Hematopoietic multipotent progenitor cell treated with erythropoietin and hydrocortisone succinate and interleukin-3 and kit ligand, for 17 days (in vitro differentiated cells): ENCODE data around the gene SELENOH.
"Not testable (repeated sequence)": the region's sequence is repeated elsewhere in the genome, so short reads cannot be mapped to it uniquely, and the experiment has no call there.

ENCODE experiments used
- DNase-seq: peaks from one replicate; pipeline ENCODE4 v3.0.0-alpha.2; 2015; ENCODE audit warnings: low spot score

The SELENOH gene

GRCh38 chr11:57741132-57742086 is at the start of gene SELENOH:
Gene SELENOH, plus strand, starts transcription at chr11:57741491. Its CDS starts 105 bp downstream, at chr11:57741596.
- peak; percentile 76 for DNase-seq

GRCh38 chr11:57698843-57699365 is 42.4 kb upstream of the SELENOH start:
- no peak for DNase-seq

- DNase-seq: no peak
Measured at GRCh38 chr11:57699813-57700212, 41.5 kb upstream of the SELENOH start.

- no peak for DNase-seq
Measured at GRCh38 chr11:57700425-57700824, 40.9 kb upstream of the SELENOH start.

- no peak for DNase-seq
Measured at GRCh38 chr11:57703341-57703740, 38.0 kb upstream of the SELENOH start.

GRCh38 chr11:57704932-57705331 is 36.4 kb upstream of the SELENOH start:
- no peak for DNase-seq

- not testable (repeated sequence) for DNase-seq
Measured at GRCh38 chr11:57705432-57705831, 35.9 kb upstream of the SELENOH start.

- no peak for DNase-seq
Measured at GRCh38 chr11:57709802-57710367, 31.4 kb upstream of the SELENOH start.

- peak; percentile 91 for DNase-seq
Measured at GRCh38 chr11:57711414-57712255, 29.7 kb upstream of the SELENOH start, which contains the start of gene MED19. Gene MED19, minus strand, starts transcription at chr11:57712215. Its CDS starts 36 bp downstream, at chr11:57712179.

- peak; percentile 96 for DNase-seq
Measured at GRCh38 chr11:57712256-57713150, 28.8 kb upstream of the SELENOH start, which contains the start of gene TMX2. Gene TMX2, plus strand, starts transcription at chr11:57712593. Its CDS starts 26 bp downstream, at chr11:57712619.

GRCh38 chr11:57713835-57714234 is 27.5 kb upstream of the SELENOH start:
- DNase-seq: no peak

- DNase-seq: not testable (repeated sequence)
Measured at GRCh38 chr11:57716726-57717125, 24.6 kb upstream of the SELENOH start.

- no peak for DNase-seq
Measured at GRCh38 chr11:57727185-57727584, 14.1 kb upstream of the SELENOH start.

- DNase-seq: no peak
Measured at GRCh38 chr11:57728829-57729228, 12.5 kb upstream of the SELENOH start.

- no peak for DNase-seq
Measured at GRCh38 chr11:57729479-57729878, 11.8 kb upstream of the SELENOH start.

- no peak for DNase-seq
Measured at GRCh38 chr11:57732661-57733060, 8.6 kb upstream of the SELENOH start.

GRCh38 chr11:57735619-57736298 is 5.5 kb upstream of the SELENOH start:
- peak; percentile 20 for DNase-seq

- DNase-seq: no peak
Measured at GRCh38 chr11:57742087-57742452, 779 bp downstream of the SELENOH start.

GRCh38 chr11:57744357-57744756 is 3.1 kb downstream of the SELENOH start:
- no peak for DNase-seq

GRCh38 chr11:57745206-57745605 is 3.9 kb downstream of the SELENOH start:
- no peak for DNase-seq
